HFFc6 (cell line): ENCODE data around the gene SH3RF3. TPM values are rescaled to one million over a fixed set of nuclear protein-coding genes. Genes with fewer than 3 reads are reported as not detected.

Experiments
- DNase-seq: peaks from one replicate; pipeline ENCODE4 v3.0.0-alpha.2; 2018
- H3K27ac Mint-ChIP-seq: 2 replicates; pipeline ENCODE4 v1.8.0; 2020; ENCODE audit warnings: mild to moderate bottlenecking, mixed read lengths
- H3K27me3 Mint-ChIP-seq: 2 replicates; pipeline ENCODE4 v1.8.0; 2021; ENCODE audit warnings: mild to moderate bottlenecking, moderate library complexity, mixed read lengths; ENCODE audit not compliant: insufficient read depth
- H3K36me3 Mint-ChIP-seq: 2 replicates; pipeline ENCODE4 v1.8.0; 2021; ENCODE audit warnings: low read depth, mixed read lengths
- H3K4me1 Mint-ChIP-seq: 2 replicates; pipeline ENCODE4 v1.8.0; 2020; ENCODE audit warnings: low read depth, mixed read lengths
- H3K4me3 Mint-ChIP-seq: 2 replicates; pipeline ENCODE4 v1.8.0; 2020; ENCODE audit warnings: mild to moderate bottlenecking, moderate library complexity, mixed read lengths
- H3K9me3 Mint-ChIP-seq: 2 replicates; pipeline ENCODE4 v1.8.0; 2020; ENCODE audit warnings: mild to moderate bottlenecking, mixed read lengths
- total RNA-seq, 6 experiments: library from RNA; stranded (reverse); fragmentation: NEBNext Ultra II Directional; extraction: Animal tissue kit (Norgen Biotek cat#: 25700); gene quantifications; 2 replicates in 1 of 6; 3 replicates in 5 of 6; pipeline ENCODE4 v1.2.3, GENCODE V29; 2021
- TF ChIP-seq, protein P1 (sequence below): fragments of 200-600 bp; sonication (generic); IDR thresholded peaks from 2 replicates; pipeline ENCODE4 v1.5.0; 2021; ENCODE audit warnings: antibody characterized with exemption, mild to moderate bottlenecking

SH3RF3 gene
- total RNA-seq, 6 experiments from 2014 or later, result 2.4 to 4.4 (median 3.7) TPM

DNA sequence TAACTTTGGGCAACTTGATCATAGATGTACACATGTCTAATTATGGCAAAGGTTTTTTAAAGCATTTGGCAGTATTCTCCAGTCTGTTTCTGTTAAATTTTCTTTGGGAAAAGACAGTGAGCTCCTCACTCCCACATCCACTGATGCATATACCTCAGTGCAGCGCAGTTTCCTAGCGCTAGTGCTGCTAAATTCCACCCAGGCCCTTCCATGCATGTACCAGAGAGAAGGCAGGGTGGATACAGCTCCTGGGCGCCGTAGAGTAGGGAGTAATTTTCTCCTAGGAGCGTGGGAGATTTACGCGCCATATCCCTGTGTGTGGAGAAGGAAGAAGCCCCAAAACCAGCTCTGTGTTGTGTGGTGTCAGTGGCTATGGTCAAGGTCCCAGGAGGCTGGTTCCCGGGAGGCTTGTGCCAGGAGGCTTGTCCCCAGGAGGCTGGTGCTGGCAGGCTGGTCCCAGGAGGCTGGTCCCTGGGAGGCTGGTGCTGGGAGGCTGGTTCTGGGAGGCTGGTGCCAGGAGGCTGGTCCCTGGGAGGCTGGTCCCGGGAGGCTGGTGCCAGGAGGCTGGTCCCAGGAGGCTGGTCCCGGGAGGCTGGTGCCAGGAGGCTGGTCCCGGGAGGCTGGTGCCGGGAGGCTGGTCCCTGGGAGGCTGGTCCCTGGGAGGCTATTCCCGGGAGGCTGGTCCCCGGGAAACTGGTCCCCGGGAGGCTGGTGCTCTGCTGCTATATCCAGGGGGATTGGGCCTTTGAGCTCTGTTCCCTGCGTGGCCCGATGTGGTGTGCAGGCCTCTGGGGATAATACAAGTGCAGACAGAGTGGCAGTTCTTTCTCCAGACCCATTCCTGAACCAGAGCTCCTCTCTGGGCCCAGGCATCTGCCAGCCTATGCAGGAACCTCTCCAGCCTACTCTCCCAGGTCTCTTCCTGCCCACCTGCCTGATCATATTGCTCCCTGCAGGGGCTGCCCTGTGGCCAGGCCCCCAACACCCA, 323.6 kb downstream of the SH3RF3 start:
- H3K4me3 Mint-ChIP-seq, result no peak overlapping the region
- no peaks in the 10 kb centered on the region for H3K36me3 Mint-ChIP-seq
- TF ChIP-seq, protein P1, sequence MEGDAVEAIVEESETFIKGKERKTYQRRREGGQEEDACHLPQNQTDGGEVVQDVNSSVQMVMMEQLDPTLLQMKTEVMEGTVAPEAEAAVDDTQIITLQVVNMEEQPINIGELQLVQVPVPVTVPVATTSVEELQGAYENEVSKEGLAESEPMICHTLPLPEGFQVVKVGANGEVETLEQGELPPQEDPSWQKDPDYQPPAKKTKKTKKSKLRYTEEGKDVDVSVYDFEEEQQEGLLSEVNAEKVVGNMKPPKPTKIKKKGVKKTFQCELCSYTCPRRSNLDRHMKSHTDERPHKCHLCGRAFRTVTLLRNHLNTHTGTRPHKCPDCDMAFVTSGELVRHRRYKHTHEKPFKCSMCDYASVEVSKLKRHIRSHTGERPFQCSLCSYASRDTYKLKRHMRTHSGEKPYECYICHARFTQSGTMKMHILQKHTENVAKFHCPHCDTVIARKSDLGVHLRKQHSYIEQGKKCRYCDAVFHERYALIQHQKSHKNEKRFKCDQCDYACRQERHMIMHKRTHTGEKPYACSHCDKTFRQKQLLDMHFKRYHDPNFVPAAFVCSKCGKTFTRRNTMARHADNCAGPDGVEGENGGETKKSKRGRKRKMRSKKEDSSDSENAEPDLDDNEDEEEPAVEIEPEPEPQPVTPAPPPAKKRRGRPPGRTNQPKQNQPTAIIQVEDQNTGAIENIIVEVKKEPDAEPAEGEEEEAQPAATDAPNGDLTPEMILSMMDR, result no peak
- H3K27me3 Mint-ChIP-seq, result peaks cover 14% of the 10 kb centered on the region; the same call in 1 of the 2 replicates
- DNase-seq, result no peak
- peaks cover 16% of the 10 kb centered on the region for H3K4me1 Mint-ChIP-seq
- no peak overlapping the region for H3K27ac Mint-ChIP-seq
- H3K9me3 Mint-ChIP-seq, result no peaks in the 10 kb centered on the region

GRCh38 chr2:109453371-109453995, 324.5 kb downstream of the SH3RF3 start:
- no peak overlapping the region for H3K4me3 Mint-ChIP-seq
- H3K27ac Mint-ChIP-seq, result no peak overlapping the region
- H3K27me3 Mint-ChIP-seq, result peaks cover 14% of the 10 kb centered on the region; the same call in 1 of the 2 replicates
- TF ChIP-seq, protein P1, result no peak
- no peak for DNase-seq
- H3K4me1 Mint-ChIP-seq, result peaks cover 14% of the 10 kb centered on the region; the same call in 1 of the 2 replicates
- H3K9me3 Mint-ChIP-seq, result no peaks in the 10 kb centered on the region
- H3K36me3 Mint-ChIP-seq, result no peaks in the 10 kb centered on the region

GRCh38 chr2:109454304-109454703, 325.3 kb downstream of the SH3RF3 start:
- TF ChIP-seq, protein P1, result no peak
- no peak for DNase-seq
- H3K4me3 Mint-ChIP-seq, result no peak overlapping the region
- H3K27ac Mint-ChIP-seq, result no peak overlapping the region
- H3K27me3 Mint-ChIP-seq, result peaks cover 14% of the 10 kb centered on the region; the same call in 1 of the 2 replicates
- no peaks in the 10 kb centered on the region for H3K9me3 Mint-ChIP-seq
- peaks cover 14% of the 10 kb centered on the region; the same call in 1 of the 2 replicates for H3K4me1 Mint-ChIP-seq
- H3K36me3 Mint-ChIP-seq, result no peaks in the 10 kb centered on the region

DNA sequence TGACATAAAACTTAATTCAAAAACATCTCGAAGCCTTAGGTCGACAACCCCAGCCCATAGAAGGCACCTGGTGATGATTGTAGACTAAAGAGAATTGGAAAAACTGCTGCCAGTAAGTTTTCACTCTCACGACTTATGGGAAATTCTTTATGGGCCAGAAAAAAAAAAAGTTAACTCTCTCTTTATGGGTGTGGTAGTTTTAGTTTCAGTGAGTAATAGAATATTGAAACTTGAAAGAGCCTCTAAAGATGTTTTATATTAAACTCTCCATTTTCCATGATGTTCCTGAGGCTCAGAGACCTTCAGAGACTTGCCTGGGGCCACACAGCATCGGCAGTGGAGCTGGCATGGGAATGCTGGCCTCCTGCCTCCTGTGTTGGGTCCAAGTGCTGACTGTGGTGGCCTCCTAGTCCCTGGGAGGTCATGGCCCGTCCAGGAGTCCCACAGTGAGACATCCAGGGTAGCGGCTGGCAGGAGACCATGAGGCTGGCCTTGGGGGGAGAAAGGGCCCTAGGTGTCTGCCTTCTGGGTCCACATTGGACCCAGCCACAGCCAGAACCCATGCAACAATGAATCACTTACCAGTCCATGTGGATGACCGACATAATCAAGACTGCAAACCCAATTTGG, 325.9 kb downstream of the SH3RF3 start:
- H3K27me3 Mint-ChIP-seq, result peaks cover 16% of the 10 kb centered on the region; the same call in 1 of the 2 replicates
- H3K4me1 Mint-ChIP-seq, result peaks cover 14% of the 10 kb centered on the region; the same call in 1 of the 2 replicates
- H3K27ac Mint-ChIP-seq, result no peak overlapping the region
- no peak for DNase-seq
- H3K4me3 Mint-ChIP-seq, result no peak overlapping the region
- no peaks in the 10 kb centered on the region for H3K9me3 Mint-ChIP-seq
- TF ChIP-seq, protein P1, result no peak
- no peaks in the 10 kb centered on the region for H3K36me3 Mint-ChIP-seq
